Liver (tissue), 9 donors: ENCODE results near the gene LYRM4. TPM values are rescaled to one million over a fixed set of nuclear protein-coding genes. Genes with fewer than 3 reads are reported as not detected.

Source experiments
- DNase-seq: peaks from one replicate; pipeline ENCODE4 v3.0.0-alpha.2; 2017; ENCODE audit warnings: low spot score
- H3K27ac ChIP-seq, 2 donors: one replicate each; pipeline ENCODE4 v1.7.0; 2013; ENCODE audit warnings: inconsistent platforms in 2 of 2, low read length in 2 of 2, control low read depth in 1 of 2, low read depth in 1 of 2, mild to moderate bottlenecking in 1 of 2
- H3K27me3 ChIP-seq, 4 donors: one replicate each; pipeline versions ENCODE4 v1.6.1 to v1.7.0; 2013; ENCODE audit warnings: low read length in 3 of 4, inconsistent platforms in 1 of 4, mild to moderate bottlenecking in 1 of 4, moderate library complexity in 1 of 4; ENCODE audit not compliant: control insufficient read depth in 4 of 4, insufficient read depth in 4 of 4
- H3K36me3 ChIP-seq, 4 donors: one replicate each; pipeline versions ENCODE4 v1.6.1 to v1.7.0; 2013; ENCODE audit warnings: low read length in 3 of 4, mild to moderate bottlenecking in 3 of 4, low read depth in 1 of 4, moderate library complexity in 1 of 4; ENCODE audit not compliant: control insufficient read depth in 4 of 4, insufficient read depth in 3 of 4
- H3K4me1 ChIP-seq, 4 donors: one replicate each; pipeline versions ENCODE4 v1.6.1 to v1.7.0; 2013; ENCODE audit warnings: low read length in 3 of 4, mild to moderate bottlenecking in 3 of 4, moderate library complexity in 1 of 4; ENCODE audit not compliant: control insufficient read depth in 4 of 4, insufficient read depth in 4 of 4
- H3K4me3 ChIP-seq, 3 donors: one replicate each; pipeline versions ENCODE4 v1.6.1 to v1.7.0; 2013; ENCODE audit warnings: low read length in 3 of 3, control low read depth in 1 of 3, low read depth in 1 of 3, mild to moderate bottlenecking in 1 of 3
- H3K9ac ChIP-seq, 2 donors: one replicate each; pipeline ENCODE4 v1.7.0; 2013; ENCODE audit warnings: low read length in 2 of 2, mild to moderate bottlenecking in 2 of 2, moderate library complexity in 2 of 2, control low read depth in 1 of 2, low read depth in 1 of 2
- H3K9me3 ChIP-seq, 4 donors: one replicate each; pipeline versions ENCODE4 v1.6.1 to v1.7.0; 2013; ENCODE audit warnings: low read length in 3 of 4; ENCODE audit not compliant: control insufficient read depth in 4 of 4
- ATF3 ChIP-seq: IDR thresholded peaks from 2 replicates; pipeline ENCODE4 v1.6.1; 2016; ENCODE audit warnings: antibody characterized with exemption
- CTCF ChIP-seq: fragments of 150-350 bp; IDR thresholded peaks from 2 replicates; pipeline ENCODE4 v1.5.1; 2017; ENCODE audit warnings: improper control_type of control experiment, low read depth, low read length; ENCODE audit not compliant: missing input control
- EGR1 ChIP-seq, 2 donors: IDR thresholded peaks; 2 replicates each; pipeline ENCODE4 v1.6.1; 2016 to 2018; ENCODE audit warnings: antibody characterized with exemption in 2 of 2, low read depth in 2 of 2
- FOXA1 ChIP-seq: IDR thresholded peaks from 2 replicates; pipeline ENCODE4 v1.6.1; 2016; ENCODE audit warnings: antibody characterized with exemption
- FOXA2 ChIP-seq: IDR thresholded peaks from 2 replicates; pipeline ENCODE4 v1.6.1; 2016; ENCODE audit warnings: antibody characterized with exemption
- GABPA ChIP-seq, 2 donors: IDR thresholded peaks in 1 of 2; conservative IDR thresholded peaks in 1 of 2; 2 replicates each; pipeline ENCODE4 v1.6.1; 2016; ENCODE audit warnings: antibody characterized with exemption in 2 of 2, mild to moderate bottlenecking in 1 of 2, moderate library complexity in 1 of 2
- HNF4A ChIP-seq, 2 donors: conservative IDR thresholded peaks; 2 replicates each; pipeline ENCODE4 v1.6.1; 2016; ENCODE audit warnings: antibody characterized with exemption in 2 of 2, mild to moderate bottlenecking in 2 of 2
- HNF4G ChIP-seq: IDR thresholded peaks from 2 replicates; pipeline ENCODE4 v1.6.1; 2016; ENCODE audit warnings: antibody characterized with exemption
- JUND ChIP-seq, 2 donors: IDR thresholded peaks; 2 replicates each; pipeline ENCODE4 v1.6.1; 2016; ENCODE audit warnings: antibody characterized with exemption in 2 of 2
- MAX ChIP-seq: IDR thresholded peaks from 2 replicates; pipeline ENCODE4 v1.6.1; 2016; ENCODE audit warnings: antibody characterized with exemption
- NR2F2 ChIP-seq: IDR thresholded peaks from 2 replicates; pipeline ENCODE4 v1.6.1; 2016; ENCODE audit warnings: antibody characterized with exemption
- RAD21 ChIP-seq, 2 donors: IDR thresholded peaks; 2 replicates each; pipeline ENCODE4 v1.6.1; 2016; ENCODE audit warnings: antibody characterized with exemption in 2 of 2, mild to moderate bottlenecking in 2 of 2
- RXRA ChIP-seq, 2 donors: IDR thresholded peaks; 2 replicates each; pipeline ENCODE4 v1.6.1; 2017 to 2018; ENCODE audit warnings: antibody characterized with exemption in 2 of 2, mild to moderate bottlenecking in 1 of 2
- SP1 ChIP-seq: IDR thresholded peaks from 2 replicates; pipeline ENCODE4 v1.6.1; 2018; ENCODE audit warnings: antibody characterized with exemption, mild to moderate bottlenecking
- TAF1 ChIP-seq: conservative IDR thresholded peaks from 2 replicates; pipeline ENCODE4 v1.6.1; 2016; ENCODE audit warnings: antibody characterized with exemption, mild to moderate bottlenecking
- YY1 ChIP-seq: IDR thresholded peaks from 2 replicates; pipeline ENCODE4 v1.6.1; 2016; ENCODE audit warnings: antibody characterized with exemption, mild to moderate bottlenecking
- WGBS: extraction: QIAGEN DNeasy Blood & Tissue Kit; methylation state at CpG from one replicate; pipeline ENCODE4 v1.1.7; 2013; 5-methylcytosine and 5-hydroxymethylcytosine counted together
- polyA plus RNA-seq, 2 donors: library from polyadenylated mRNA; stranded (reverse) in 1 of 2; unstranded in 1 of 2; fragments of 200-250 nt in 1 of 2; fragments of >200 nt in 1 of 2; fragmentation: Nextera tagmentation in 1 of 2; extraction: Ambion mirVana in 1 of 2; gene quantifications; one replicate each; pipeline versions ENCODE4 v1.2.1 to v1.2.3, GENCODE V29; 2013 to 2015
- total RNA-seq, 2 donors: library from RNA; depleted of rRNA; stranded (reverse); fragments of >200 nt; gene quantifications; one replicate each; pipeline ENCODE4 v1.2.3, GENCODE V29; 2014
- TF ChIP-seq, protein P1 (sequence below): IDR thresholded peaks from 2 replicates; pipeline ENCODE4 v1.6.1; 2016; ENCODE audit warnings: antibody characterized with exemption, mild to moderate bottlenecking
- TF ChIP-seq, protein P2 (sequence below): IDR thresholded peaks from 2 replicates; pipeline ENCODE4 v1.6.1; 2016; ENCODE audit warnings: antibody characterized with exemption
- donor health status: healthy.
- donor health status: healthy.
- donor health status: healthy.
- donor health status: healthy.
- donor health status: healthy.

LYRM4 gene
- total and polyA plus RNA-seq, 4 donors, result 4.4 to 13.1 (median 6.5) TPM

DNA sequence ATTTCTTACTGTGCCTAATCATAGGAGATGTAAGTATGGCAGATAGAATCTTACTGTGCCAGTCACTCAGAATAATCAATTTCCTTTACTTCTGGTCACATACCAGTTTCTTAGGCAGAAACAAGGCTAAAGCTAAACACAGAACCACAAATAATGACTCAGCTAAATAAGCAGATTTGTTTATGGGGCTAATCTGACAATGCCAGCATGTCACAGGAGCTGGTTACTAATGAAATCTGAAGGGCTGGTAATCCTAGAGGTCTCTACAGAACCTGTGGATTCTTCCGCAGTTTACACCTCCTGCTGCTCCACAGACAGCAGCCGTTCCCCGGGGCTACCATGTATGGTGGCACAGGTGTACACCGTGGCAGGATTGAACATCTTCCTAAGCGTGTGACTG, 80.8 kb downstream of the LYRM4 start (continued):
- TF ChIP-seq, protein P1, sequence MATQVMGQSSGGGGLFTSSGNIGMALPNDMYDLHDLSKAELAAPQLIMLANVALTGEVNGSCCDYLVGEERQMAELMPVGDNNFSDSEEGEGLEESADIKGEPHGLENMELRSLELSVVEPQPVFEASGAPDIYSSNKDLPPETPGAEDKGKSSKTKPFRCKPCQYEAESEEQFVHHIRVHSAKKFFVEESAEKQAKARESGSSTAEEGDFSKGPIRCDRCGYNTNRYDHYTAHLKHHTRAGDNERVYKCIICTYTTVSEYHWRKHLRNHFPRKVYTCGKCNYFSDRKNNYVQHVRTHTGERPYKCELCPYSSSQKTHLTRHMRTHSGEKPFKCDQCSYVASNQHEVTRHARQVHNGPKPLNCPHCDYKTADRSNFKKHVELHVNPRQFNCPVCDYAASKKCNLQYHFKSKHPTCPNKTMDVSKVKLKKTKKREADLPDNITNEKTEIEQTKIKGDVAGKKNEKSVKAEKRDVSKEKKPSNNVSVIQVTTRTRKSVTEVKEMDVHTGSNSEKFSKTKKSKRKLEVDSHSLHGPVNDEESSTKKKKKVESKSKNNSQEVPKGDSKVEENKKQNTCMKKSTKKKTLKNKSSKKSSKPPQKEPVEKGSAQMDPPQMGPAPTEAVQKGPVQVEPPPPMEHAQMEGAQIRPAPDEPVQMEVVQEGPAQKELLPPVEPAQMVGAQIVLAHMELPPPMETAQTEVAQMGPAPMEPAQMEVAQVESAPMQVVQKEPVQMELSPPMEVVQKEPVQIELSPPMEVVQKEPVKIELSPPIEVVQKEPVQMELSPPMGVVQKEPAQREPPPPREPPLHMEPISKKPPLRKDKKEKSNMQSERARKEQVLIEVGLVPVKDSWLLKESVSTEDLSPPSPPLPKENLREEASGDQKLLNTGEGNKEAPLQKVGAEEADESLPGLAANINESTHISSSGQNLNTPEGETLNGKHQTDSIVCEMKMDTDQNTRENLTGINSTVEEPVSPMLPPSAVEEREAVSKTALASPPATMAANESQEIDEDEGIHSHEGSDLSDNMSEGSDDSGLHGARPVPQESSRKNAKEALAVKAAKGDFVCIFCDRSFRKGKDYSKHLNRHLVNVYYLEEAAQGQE, result no peak
- no peak for TF ChIP-seq HNF4A (conservative IDR thresholded peaks at IDR 0.05)
- no peak for TF ChIP-seq RXRA (IDR thresholded peaks at IDR 0.05)
- TF ChIP-seq ATF3, result no peak
- no peak for TF ChIP-seq YY1
- TF ChIP-seq FOXA1, result no peak
- no peak for TF ChIP-seq MAX

GRCh38 chr6:5178806-5179205, 81.9 kb downstream of the LYRM4 start:
- Histone ChIP-seq H3K9me3 (no peaks in the 10 kb centered on the region), H3K27me3 (no peaks in the 10 kb centered on the region), H3K4me1 (peaks cover 0 to 9% (median 5%) of the 10 kb centered on the region in 4 donors), H3K9ac (no peak overlapping the region), H3K36me3 (no peaks in the 10 kb centered on the region), H3K4me3 (no peak overlapping the region), H3K27ac (no peak overlapping the region)
- DNase-seq, result no peak
- no peak for TF ChIP-seq GABPA (IDR thresholded peaks at IDR 0.05 in 1 of 2, conservative IDR thresholded peaks at IDR 0.05 in 1 of 2)
- TF ChIP-seq TAF1, result no peak
- TF ChIP-seq, protein P2, sequence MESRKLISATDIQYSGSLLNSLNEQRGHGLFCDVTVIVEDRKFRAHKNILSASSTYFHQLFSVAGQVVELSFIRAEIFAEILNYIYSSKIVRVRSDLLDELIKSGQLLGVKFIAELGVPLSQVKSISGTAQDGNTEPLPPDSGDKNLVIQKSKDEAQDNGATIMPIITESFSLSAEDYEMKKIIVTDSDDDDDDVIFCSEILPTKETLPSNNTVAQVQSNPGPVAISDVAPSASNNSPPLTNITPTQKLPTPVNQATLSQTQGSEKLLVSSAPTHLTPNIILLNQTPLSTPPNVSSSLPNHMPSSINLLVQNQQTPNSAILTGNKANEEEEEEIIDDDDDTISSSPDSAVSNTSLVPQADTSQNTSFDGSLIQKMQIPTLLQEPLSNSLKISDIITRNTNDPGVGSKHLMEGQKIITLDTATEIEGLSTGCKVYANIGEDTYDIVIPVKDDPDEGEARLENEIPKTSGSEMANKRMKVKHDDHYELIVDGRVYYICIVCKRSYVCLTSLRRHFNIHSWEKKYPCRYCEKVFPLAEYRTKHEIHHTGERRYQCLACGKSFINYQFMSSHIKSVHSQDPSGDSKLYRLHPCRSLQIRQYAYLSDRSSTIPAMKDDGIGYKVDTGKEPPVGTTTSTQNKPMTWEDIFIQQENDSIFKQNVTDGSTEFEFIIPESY, result no peak
- TF ChIP-seq CTCF, result no peak
- no peak for TF ChIP-seq FOXA2
- TF ChIP-seq ATF3, result no peak
- TF ChIP-seq SP1, result no peak
- no peak for TF ChIP-seq YY1
- TF ChIP-seq NR2F2, result no peak
- no peak for TF ChIP-seq FOXA1
- TF ChIP-seq HNF4A (conservative IDR thresholded peaks at IDR 0.05), result no peak
- TF ChIP-seq MAX, result no peak
- TF ChIP-seq HNF4G, result no peak
- TF ChIP-seq, protein P1, result no peak
- no peak for TF ChIP-seq EGR1 (IDR thresholded peaks at IDR 0.05; ENCODE audit: low read depth in 2 of 2)
- TF ChIP-seq RXRA (IDR thresholded peaks at IDR 0.05), result no peak
- no peak for TF ChIP-seq JUND (IDR thresholded peaks at IDR 0.05)
- TF ChIP-seq RAD21 (IDR thresholded peaks at IDR 0.05), result no peak
- 74% methylated on average over 2 of the region's 2 CpGs for WGBS
